Measurements from ENCODE around the gene IRGC. TPM values are rescaled to one million over a fixed set of nuclear protein-coding genes. Genes with fewer than 3 reads are reported as not detected.

The IRGC gene
- total RNA-seq, 4 donors from 2014 or later = not detected

DNA sequence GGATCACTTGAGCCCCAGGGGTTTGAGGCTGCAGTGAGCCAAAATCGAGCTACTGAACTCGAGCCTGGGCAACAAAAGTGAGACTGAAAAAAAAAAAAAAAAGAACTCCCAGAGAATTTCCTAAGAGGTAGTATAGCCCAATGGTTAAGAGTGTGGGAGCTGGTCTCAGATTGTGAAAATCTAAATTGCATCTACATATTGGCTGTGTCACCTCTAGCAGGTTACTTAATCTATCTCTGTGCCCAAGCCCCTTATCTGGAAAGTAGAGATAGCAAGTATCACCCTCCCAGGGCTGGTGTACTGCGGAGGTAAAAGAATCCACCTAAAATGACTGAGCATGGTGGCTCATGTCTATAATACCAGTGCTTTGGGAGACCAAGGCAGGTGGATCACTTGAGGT is 42.2 kb upstream of the IRGC start:
- no peak for DNase-seq (ENCODE audit: low spot score in 2 of 2)
- H3K27me3 ChIP-seq = no peaks in the 10 kb centered on the region
- H3K9me3 ChIP-seq = no peaks in the 10 kb centered on the region
- H3K27ac ChIP-seq = no peak overlapping the region
- TF ChIP-seq POLR2AphosphoS5 (IDR thresholded peaks at IDR 0.05) (no peak), POLR2A (IDR thresholded peaks at IDR 0.05) (no peak), EP300 (IDR thresholded peaks at IDR 0.05) (no peak)
- TF ChIP-seq, protein P1, sequence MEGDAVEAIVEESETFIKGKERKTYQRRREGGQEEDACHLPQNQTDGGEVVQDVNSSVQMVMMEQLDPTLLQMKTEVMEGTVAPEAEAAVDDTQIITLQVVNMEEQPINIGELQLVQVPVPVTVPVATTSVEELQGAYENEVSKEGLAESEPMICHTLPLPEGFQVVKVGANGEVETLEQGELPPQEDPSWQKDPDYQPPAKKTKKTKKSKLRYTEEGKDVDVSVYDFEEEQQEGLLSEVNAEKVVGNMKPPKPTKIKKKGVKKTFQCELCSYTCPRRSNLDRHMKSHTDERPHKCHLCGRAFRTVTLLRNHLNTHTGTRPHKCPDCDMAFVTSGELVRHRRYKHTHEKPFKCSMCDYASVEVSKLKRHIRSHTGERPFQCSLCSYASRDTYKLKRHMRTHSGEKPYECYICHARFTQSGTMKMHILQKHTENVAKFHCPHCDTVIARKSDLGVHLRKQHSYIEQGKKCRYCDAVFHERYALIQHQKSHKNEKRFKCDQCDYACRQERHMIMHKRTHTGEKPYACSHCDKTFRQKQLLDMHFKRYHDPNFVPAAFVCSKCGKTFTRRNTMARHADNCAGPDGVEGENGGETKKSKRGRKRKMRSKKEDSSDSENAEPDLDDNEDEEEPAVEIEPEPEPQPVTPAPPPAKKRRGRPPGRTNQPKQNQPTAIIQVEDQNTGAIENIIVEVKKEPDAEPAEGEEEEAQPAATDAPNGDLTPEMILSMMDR (IDR thresholded peaks at IDR 0.05) = no peak
- peaks cover 32% of the 10 kb centered on the region for H3K4me1 ChIP-seq
- H3K4me3 ChIP-seq = no peak overlapping the region
- WGBS = 71% methylated on average over 3 of the region's 3 CpGs
- H3K36me3 ChIP-seq = no peaks in the 10 kb centered on the region

DNA sequence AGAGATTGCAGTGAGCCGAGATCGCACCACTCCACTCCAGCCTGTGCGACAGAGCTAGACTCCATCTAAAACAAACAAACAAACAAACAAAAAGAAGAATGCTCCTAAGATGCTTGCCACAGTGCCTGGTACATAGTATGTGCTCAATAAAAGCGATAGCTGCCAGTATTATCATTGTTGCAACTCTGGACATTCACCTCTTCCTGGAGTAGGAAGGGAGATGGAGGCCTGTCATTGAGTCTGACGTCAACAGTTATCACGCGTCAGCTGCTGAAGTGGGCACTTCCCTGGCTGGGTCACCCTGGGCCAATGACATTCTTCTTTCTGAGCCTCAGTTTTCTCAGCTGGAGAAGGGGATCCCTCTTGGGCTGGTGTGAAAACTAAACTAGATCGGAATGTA is 41.7 kb upstream of the IRGC start:
- H3K4me1 ChIP-seq = peaks cover 28% of the 10 kb centered on the region
- DNase-seq (ENCODE audit: low spot score in 2 of 2) = no peak
- no peaks in the 10 kb centered on the region for H3K27me3 ChIP-seq
- TF ChIP-seq POLR2AphosphoS5 (IDR thresholded peaks at IDR 0.05) = no peak
- TF ChIP-seq POLR2A (IDR thresholded peaks at IDR 0.05) = no peak
- no peak for TF ChIP-seq EP300 (IDR thresholded peaks at IDR 0.05)
- TF ChIP-seq, protein P1 (IDR thresholded peaks at IDR 0.05) = no peak
- H3K9me3 ChIP-seq = no peaks in the 10 kb centered on the region
- H3K27ac ChIP-seq = no peak overlapping the region
- no peaks in the 10 kb centered on the region for H3K36me3 ChIP-seq
- H3K4me3 ChIP-seq = no peak overlapping the region
- WGBS = 85% methylated on average over 8 of the region's 8 CpGs

- WGBS = 88% methylated on average over 3 of the region's 3 CpGs
- H3K4me3 ChIP-seq = no peak overlapping the region
- TF ChIP-seq, protein P1 (IDR thresholded peaks at IDR 0.05) = no peak
- TF ChIP-seq EP300 (IDR thresholded peaks at IDR 0.05) (no peak), POLR2AphosphoS5 (IDR thresholded peaks at IDR 0.05) (no peak), POLR2A (IDR thresholded peaks at IDR 0.05) (no peak)
- H3K27me3 ChIP-seq = no peaks in the 10 kb centered on the region
- peaks cover 24% of the 10 kb centered on the region for H3K4me1 ChIP-seq
- no peak for DNase-seq (ENCODE audit: low spot score in 2 of 2)
- H3K27ac ChIP-seq = peak overlapping the region; percentile 41
- H3K36me3 ChIP-seq = no peaks in the 10 kb centered on the region
- H3K9me3 ChIP-seq = no peaks in the 10 kb centered on the region
Measured at GRCh38 chr19:43674596-43674995, 41.3 kb upstream of the IRGC start.

DNA sequence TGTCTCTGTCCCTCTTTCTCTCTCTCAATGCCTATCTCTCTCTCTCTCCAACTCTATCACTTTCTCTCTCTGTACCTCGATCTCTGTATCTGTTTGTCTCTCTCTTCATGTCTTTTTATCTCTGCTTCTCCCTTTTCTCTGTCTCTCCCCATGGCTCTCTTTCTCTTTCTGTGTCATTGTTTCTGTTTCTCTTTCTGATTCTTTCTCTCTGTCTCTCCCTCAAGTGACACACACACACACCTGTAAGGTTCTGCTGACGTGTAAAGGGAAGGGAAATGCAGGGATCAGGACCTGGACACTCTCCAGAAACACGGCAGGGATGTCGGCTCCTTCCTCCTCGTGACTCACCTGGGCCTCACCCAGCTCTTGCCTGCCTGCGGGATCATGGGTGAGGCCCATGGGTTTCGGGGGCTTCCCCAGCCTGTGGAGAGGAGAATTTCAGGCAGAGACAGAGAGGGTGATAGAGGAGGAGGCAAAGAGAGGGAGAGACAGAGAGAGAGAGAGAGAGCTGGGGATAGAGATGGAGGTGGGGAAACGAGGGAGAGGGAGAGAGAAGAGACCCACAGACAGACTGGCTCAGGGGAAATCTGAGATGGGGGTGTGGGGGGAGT is 40.5 kb upstream of the IRGC start:
- H3K9me3 ChIP-seq = no peaks in the 10 kb centered on the region
- H3K4me3 ChIP-seq = no peak overlapping the region
- H3K36me3 ChIP-seq = no peaks in the 10 kb centered on the region
- H3K27ac ChIP-seq = peak overlapping the region; percentile 41
- TF ChIP-seq POLR2AphosphoS5 (IDR thresholded peaks at IDR 0.05) (no peak), EP300 (IDR thresholded peaks at IDR 0.05) (no peak), POLR2A (IDR thresholded peaks at IDR 0.05) (no peak)
- TF ChIP-seq, protein P1 (IDR thresholded peaks at IDR 0.05) = no peak
- H3K27me3 ChIP-seq = no peaks in the 10 kb centered on the region
- 9% methylated on average over 8 of the region's 8 CpGs for WGBS
- peaks cover 17% of the 10 kb centered on the region for H3K4me1 ChIP-seq
- DNase-seq (ENCODE audit: low spot score in 2 of 2) = peak in 1 of 2 donors; percentile 83

DNA sequence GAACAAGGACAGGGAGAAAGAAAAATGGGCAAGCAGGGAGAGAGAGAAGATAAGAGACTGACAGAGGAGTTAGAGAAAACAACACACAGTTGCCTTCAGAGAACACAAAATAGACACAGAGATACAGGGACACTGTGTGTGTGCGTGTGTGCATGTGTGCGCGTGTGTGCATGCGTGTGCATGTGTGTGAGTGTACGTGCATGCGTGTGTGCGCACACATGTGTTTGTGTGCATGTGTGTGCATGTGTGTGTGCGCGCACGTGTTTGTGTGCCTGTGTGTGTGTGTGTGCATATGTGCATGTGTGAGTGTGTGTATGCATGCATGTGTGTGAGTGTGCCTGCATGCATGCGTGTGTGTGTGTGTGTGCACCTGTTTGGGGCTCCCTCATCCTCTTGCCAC is 40.0 kb upstream of the IRGC start:
- H3K4me1 ChIP-seq = peaks cover 13% of the 10 kb centered on the region
- no peak for DNase-seq (ENCODE audit: low spot score in 2 of 2)
- WGBS = 80% methylated on average over 11 of the region's 11 CpGs
- no peaks in the 10 kb centered on the region for H3K9me3 ChIP-seq
- no peak overlapping the region for H3K4me3 ChIP-seq
- H3K27me3 ChIP-seq = no peaks in the 10 kb centered on the region
- TF ChIP-seq, protein P1 (IDR thresholded peaks at IDR 0.05) = no peak
- no peak overlapping the region for H3K27ac ChIP-seq
- H3K36me3 ChIP-seq = no peaks in the 10 kb centered on the region

All from suprapubic skin (tissue), 4 donors.